Measurements from ENCODE around the gene MREG. TPM values are rescaled to one million over a fixed set of nuclear protein-coding genes. Genes with fewer than 3 reads are reported as not detected.
"Not testable (repeated sequence)": the region's sequence is repeated elsewhere in the genome, so short reads cannot be mapped to it uniquely, and the experiment has no call there.

The MREG gene
- total RNA-seq, 6 donors from 2014 or later: 15.4 to 22.6 (median 19.4) TPM

- DNase-seq (peak in 1 of 2 donors; percentile 58), ATAC-seq (ENCODE audit: low FRiP score in 2 of 2) (peak; percentile 63 to 87)
- Histone ChIP-seq H3K4me3 (peak overlapping the region; percentile 56 to 71 (median 66)), H3K27ac (peak overlapping the region; percentile 74 to 93 (median 84)), H3K9me3 (no peaks in the 10 kb centered on the region), H3K36me3 (no peaks in the 10 kb centered on the region), H3K27me3 (no peaks in the 10 kb centered on the region), H3K4me1 (peaks cover 7 to 31% (median 10%) of the 10 kb centered on the region in 4 donors)
- TF ChIP-seq EP300 (IDR thresholded peaks at IDR 0.05) (peak in 2 of 4 donors; percentile 16 to 72), POLR2A (IDR thresholded peaks at IDR 0.05) (peak in 1 of 4 donors; percentile 28), CTCF (IDR thresholded peaks at IDR 0.05) (peak in 1 of 6 experiments; percentile 30), POLR2AphosphoS5 (IDR thresholded peaks at IDR 0.05) (no peak)
- 36 to 42% methylated on average over 6 of the region's 6 CpGs for WGBS, 2 donors
Observed at GRCh38 chr2:216012133-216012829, 1.1 kb downstream of the MREG start.

GRCh38 chr2:216009215-216009614, 4.1 kb downstream of the MREG start:
- not testable (repeated sequence) for H3K27me3 ChIP-seq; H3K27ac ChIP-seq; H3K4me3 ChIP-seq; ATAC-seq (ENCODE audit: low FRiP score in 2 of 2); H3K9me3 ChIP-seq; DNase-seq; H3K36me3 ChIP-seq
- peaks cover 7 to 42% (median 21%) of the 10 kb centered on the region in 4 donors for H3K4me1 ChIP-seq
- 77 to 93% methylated on average over 2 of the region's 2 CpGs for WGBS, 2 donors

- H3K27me3 ChIP-seq: no peaks in the 10 kb centered on the region
- peaks cover 0 to 42% (median 16%) of the 10 kb centered on the region in 4 donors for H3K4me1 ChIP-seq
- H3K4me3 ChIP-seq: no peak overlapping the region
- no peaks in the 10 kb centered on the region for H3K9me3 ChIP-seq
- no peak overlapping the region for H3K27ac ChIP-seq
- DNase-seq (no peak), ATAC-seq (ENCODE audit: low FRiP score in 2 of 2) (no peak)
- WGBS, 2 donors: 85 to 93% methylated on average over 3 of the region's 3 CpGs
- no peaks in the 10 kb centered on the region for H3K36me3 ChIP-seq
- TF ChIP-seq POLR2A (IDR thresholded peaks at IDR 0.05) (no peak), EP300 (IDR thresholded peaks at IDR 0.05) (no peak), CTCF (IDR thresholded peaks at IDR 0.05) (no peak), POLR2AphosphoS5 (IDR thresholded peaks at IDR 0.05) (no peak)
Observed at GRCh38 chr2:216008387-216008786, 5.0 kb downstream of the MREG start.

- Histone ChIP-seq H3K9me3 (no peaks in the 10 kb centered on the region), H3K4me3 (no peak overlapping the region), H3K27ac (peak overlapping the region in 2 of 4 donors; percentile 1 to 16), H3K27me3 (no peaks in the 10 kb centered on the region), H3K4me1 (peaks cover 0 to 29% (median 17%) of the 10 kb centered on the region in 4 donors), H3K36me3 (no peaks in the 10 kb centered on the region)
- TF ChIP-seq EP300 (IDR thresholded peaks at IDR 0.05) (no peak), POLR2AphosphoS5 (IDR thresholded peaks at IDR 0.05) (no peak), CTCF (IDR thresholded peaks at IDR 0.05) (no peak), POLR2A (IDR thresholded peaks at IDR 0.05) (no peak)
- DNase-seq (peak in 1 of 2 donors; percentile 58), ATAC-seq (ENCODE audit: low FRiP score in 2 of 2) (peak in 1 of 2 donors; percentile 62)
- 34 to 45% methylated on average over 10 of the region's 10 CpGs for WGBS, 2 donors
Observed at GRCh38 chr2:216006164-216006663, 7.1 kb downstream of the MREG start.

GRCh38 chr2:216004697-216005283, 8.6 kb downstream of the MREG start:
- WGBS, 2 donors: 84 to 88% methylated on average over 3 of the region's 3 CpGs
- H3K9me3 ChIP-seq: no peaks in the 10 kb centered on the region
- DNase-seq: no peak
- H3K27me3 ChIP-seq: no peaks in the 10 kb centered on the region
- peaks cover 0 to 29% (median 17%) of the 10 kb centered on the region in 4 donors for H3K4me1 ChIP-seq
- no peak for TF ChIP-seq CTCF (IDR thresholded peaks at IDR 0.05)
- TF ChIP-seq POLR2A (IDR thresholded peaks at IDR 0.05): no peak
- no peak for TF ChIP-seq POLR2AphosphoS5 (IDR thresholded peaks at IDR 0.05)
- no peak for TF ChIP-seq EP300 (IDR thresholded peaks at IDR 0.05)
- no peak overlapping the region for H3K4me3 ChIP-seq
- no peak overlapping the region for H3K27ac ChIP-seq
- ATAC-seq (ENCODE audit: low FRiP score in 2 of 2): no peak
- no peaks in the 10 kb centered on the region for H3K36me3 ChIP-seq
